Measurements from ENCODE around the gene ABLIM1. TPM values are rescaled to one million over a fixed set of nuclear protein-coding genes. Genes with fewer than 3 reads are reported as not detected.

ABLIM1 gene
- total RNA-seq, 2 donors from 2014 or later: 58.7 to 154 TPM

GRCh38 chr10:114445332-114445731 lies 212.7 kb downstream of the ABLIM1 start:
- ATAC-seq (replicated peaks): no peak
- Mint-ChIP-seq H3K4me3 (no peak overlapping the region), H3K9me3 (no peaks in the 10 kb centered on the region), H3K27me3 (no peaks in the 10 kb centered on the region), H3K36me3 (ENCODE audit: low read depth) (peaks cover 93% of the 10 kb centered on the region), H3K27ac (peak overlapping the region; percentile 11), H3K4me1 (no peaks in the 10 kb centered on the region)

GRCh38 chr10:114444819-114445218 lies 213.3 kb downstream of the ABLIM1 start:
- H3K36me3 Mint-ChIP-seq (ENCODE audit: low read depth): peaks cover 93% of the 10 kb centered on the region
- H3K27me3 Mint-ChIP-seq: no peaks in the 10 kb centered on the region
- peak overlapping the region; percentile 11 for H3K27ac Mint-ChIP-seq
- no peak overlapping the region for H3K4me3 Mint-ChIP-seq
- H3K4me1 Mint-ChIP-seq: no peaks in the 10 kb centered on the region
- H3K9me3 Mint-ChIP-seq: no peaks in the 10 kb centered on the region
- ATAC-seq (replicated peaks): no peak

GRCh38 chr10:114442091-114442630 lies 215.9 kb downstream of the ABLIM1 start:
- H3K9me3 Mint-ChIP-seq: no peaks in the 10 kb centered on the region
- H3K27me3 Mint-ChIP-seq: no peaks in the 10 kb centered on the region
- H3K4me3 Mint-ChIP-seq: no peak overlapping the region
- H3K27ac Mint-ChIP-seq: no peak overlapping the region
- no peaks in the 10 kb centered on the region for H3K4me1 Mint-ChIP-seq
- H3K36me3 Mint-ChIP-seq (ENCODE audit: low read depth): peaks cover 100% of the 10 kb centered on the region
- no peak for ATAC-seq (replicated peaks)

- Mint-ChIP-seq H3K4me1 (no peaks in the 10 kb centered on the region), H3K27me3 (no peaks in the 10 kb centered on the region), H3K4me3 (no peak overlapping the region), H3K9me3 (no peaks in the 10 kb centered on the region), H3K36me3 (ENCODE audit: low read depth) (peaks cover 100% of the 10 kb centered on the region), H3K27ac (no peak overlapping the region)
- ATAC-seq (replicated peaks): no peak
Observed at GRCh38 chr10:114441107-114441506, 217.0 kb downstream of the ABLIM1 start.

DNA sequence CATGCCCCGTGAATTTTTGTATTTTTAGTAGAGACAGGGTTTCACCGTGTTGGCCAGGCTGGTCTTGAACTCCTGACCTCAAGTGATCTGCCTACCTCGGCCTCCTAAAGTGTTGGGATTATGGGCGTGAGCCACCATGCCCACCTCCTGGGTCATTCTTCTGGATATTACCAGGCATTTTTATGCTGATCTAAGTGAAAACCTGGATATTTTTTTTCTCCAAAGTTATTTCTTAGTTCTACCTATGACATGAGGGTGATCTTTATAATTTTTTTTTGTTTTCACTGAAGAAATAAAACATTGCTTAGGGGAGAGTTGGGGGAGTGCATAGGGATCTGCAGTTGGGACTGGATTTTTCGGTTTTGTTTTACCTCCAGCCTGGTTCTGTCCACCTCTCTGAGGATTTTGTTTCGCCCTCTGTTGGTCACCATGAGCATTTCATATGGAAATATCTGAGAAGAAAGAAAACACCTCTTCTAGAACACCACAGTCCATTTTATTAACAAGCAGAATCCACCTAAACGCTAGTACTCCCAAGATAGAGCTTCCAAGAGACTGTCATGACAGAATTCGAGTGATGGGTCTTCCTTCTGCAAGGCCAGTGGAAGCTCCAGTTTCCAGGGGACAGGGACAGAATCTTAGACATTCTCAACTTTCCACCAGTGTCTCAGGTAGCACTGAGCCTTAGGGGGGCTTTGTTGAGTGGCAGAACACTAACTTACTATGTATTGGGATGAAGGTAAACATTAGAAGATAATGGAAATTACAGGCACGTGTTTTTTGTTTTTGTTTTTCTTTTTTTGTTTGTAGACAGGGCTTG lies 220.4 kb downstream of the ABLIM1 start:
- Mint-ChIP-seq H3K27ac (no peak overlapping the region), H3K36me3 (ENCODE audit: low read depth) (peaks cover 94% of the 10 kb centered on the region), H3K4me1 (no peaks in the 10 kb centered on the region), H3K4me3 (no peak overlapping the region), H3K9me3 (no peaks in the 10 kb centered on the region), H3K27me3 (no peaks in the 10 kb centered on the region)
- no peak for ATAC-seq (replicated peaks)

GRCh38 chr10:114436941-114437340 lies 221.1 kb downstream of the ABLIM1 start:
- no peaks in the 10 kb centered on the region for H3K4me1 Mint-ChIP-seq
- H3K4me3 Mint-ChIP-seq: no peak overlapping the region
- H3K27me3 Mint-ChIP-seq: no peaks in the 10 kb centered on the region
- no peak for ATAC-seq (replicated peaks)
- no peak overlapping the region for H3K27ac Mint-ChIP-seq
- peaks cover 92% of the 10 kb centered on the region for H3K36me3 Mint-ChIP-seq (ENCODE audit: low read depth)
- H3K9me3 Mint-ChIP-seq: no peaks in the 10 kb centered on the region

- no peaks in the 10 kb centered on the region for H3K4me1 Mint-ChIP-seq
- H3K36me3 Mint-ChIP-seq (ENCODE audit: low read depth): peaks cover 69% of the 10 kb centered on the region
- no peak overlapping the region for H3K4me3 Mint-ChIP-seq
- H3K9me3 Mint-ChIP-seq: no peaks in the 10 kb centered on the region
- H3K27ac Mint-ChIP-seq: no peak overlapping the region
- H3K27me3 Mint-ChIP-seq: no peaks in the 10 kb centered on the region
- no peak for ATAC-seq (replicated peaks)
Observed at GRCh38 chr10:114432566-114433093, 225.4 kb downstream of the ABLIM1 start.

DNA sequence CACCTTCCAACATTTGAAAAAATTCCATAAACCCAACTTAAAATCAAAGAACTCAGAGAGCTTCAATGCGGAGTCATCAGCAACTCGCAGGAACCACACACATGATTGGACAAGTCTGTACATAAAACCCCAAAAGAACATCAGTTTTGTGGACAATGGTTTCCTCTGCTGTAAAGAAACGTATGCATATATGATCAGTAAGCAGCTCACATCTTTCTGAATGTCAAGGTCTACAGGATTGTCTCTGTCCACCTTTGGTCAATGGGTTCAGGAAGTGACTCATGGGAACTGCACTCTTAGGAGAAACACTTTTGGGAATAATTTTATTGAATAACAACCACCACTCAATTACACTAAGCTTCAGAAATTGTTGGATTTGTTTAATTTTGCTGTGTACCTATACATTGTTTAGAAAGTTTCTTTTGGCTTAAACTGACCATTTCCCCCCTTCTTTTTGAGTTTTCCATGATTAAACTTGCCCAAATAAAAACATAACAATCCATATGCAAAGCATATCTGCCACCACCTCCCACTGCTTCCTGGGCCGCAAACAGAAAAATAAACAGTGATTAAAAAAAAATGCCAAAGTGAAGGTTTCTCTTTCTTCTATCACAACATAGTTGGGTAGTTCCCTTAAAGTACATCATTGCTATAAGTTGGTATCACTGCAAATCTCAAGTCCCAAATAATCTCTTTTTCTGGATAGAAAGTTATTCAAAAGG lies 226.5 kb downstream of the ABLIM1 start:
- no peak for ATAC-seq (replicated peaks)
- Mint-ChIP-seq H3K4me1 (no peaks in the 10 kb centered on the region), H3K27ac (no peak overlapping the region), H3K36me3 (ENCODE audit: low read depth) (peaks cover 59% of the 10 kb centered on the region), H3K27me3 (no peaks in the 10 kb centered on the region), H3K9me3 (no peaks in the 10 kb centered on the region), H3K4me3 (no peak overlapping the region)

DNA sequence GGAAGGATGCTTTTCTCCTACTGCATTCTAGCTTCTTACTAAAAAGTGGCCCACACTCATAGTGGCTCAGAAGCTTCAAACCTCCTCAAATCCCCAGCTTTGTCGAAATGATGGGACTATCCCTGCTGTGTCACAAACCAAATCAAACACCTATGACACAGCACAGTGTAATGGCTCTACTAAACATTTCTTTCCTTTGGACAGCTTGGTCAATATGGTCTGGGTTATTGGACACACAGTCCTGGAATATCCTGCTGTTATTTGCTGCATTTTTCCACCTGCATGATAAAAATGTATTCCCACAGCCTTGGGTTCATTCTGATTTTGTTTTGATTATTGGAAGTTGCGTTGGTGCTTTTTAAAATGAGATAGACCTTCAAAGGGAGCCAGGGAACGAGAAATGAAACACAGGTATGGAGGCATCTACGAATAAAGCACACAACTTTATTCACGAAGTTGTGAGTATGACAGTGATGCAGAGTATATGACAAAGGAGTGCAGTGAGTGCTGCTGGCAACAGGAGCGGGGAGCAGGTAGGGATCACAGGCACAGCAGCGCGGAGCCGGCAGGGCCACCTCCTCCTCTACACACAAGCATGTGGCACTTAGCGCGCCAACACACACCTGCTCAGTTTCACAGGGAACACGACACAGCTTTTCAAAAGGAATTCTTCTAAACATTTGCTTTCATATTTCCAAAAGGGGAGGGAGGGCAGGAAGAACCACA lies 227.2 kb downstream of the ABLIM1 start:
- Mint-ChIP-seq H3K4me3 (no peak overlapping the region), H3K9me3 (no peaks in the 10 kb centered on the region), H3K36me3 (ENCODE audit: low read depth) (peaks cover 51% of the 10 kb centered on the region), H3K27ac (peak overlapping the region; percentile 28), H3K27me3 (no peaks in the 10 kb centered on the region), H3K4me1 (no peaks in the 10 kb centered on the region)
- ATAC-seq (replicated peaks): no peak

GRCh38 chr10:114429581-114430335 lies 228.3 kb downstream of the ABLIM1 start:
- Mint-ChIP-seq H3K27me3 (no peaks in the 10 kb centered on the region), H3K4me1 (no peaks in the 10 kb centered on the region), H3K36me3 (ENCODE audit: low read depth) (peaks cover 40% of the 10 kb centered on the region), H3K4me3 (no peak overlapping the region), H3K27ac (no peak overlapping the region), H3K9me3 (no peaks in the 10 kb centered on the region)
- no peak for ATAC-seq (replicated peaks)

DNA sequence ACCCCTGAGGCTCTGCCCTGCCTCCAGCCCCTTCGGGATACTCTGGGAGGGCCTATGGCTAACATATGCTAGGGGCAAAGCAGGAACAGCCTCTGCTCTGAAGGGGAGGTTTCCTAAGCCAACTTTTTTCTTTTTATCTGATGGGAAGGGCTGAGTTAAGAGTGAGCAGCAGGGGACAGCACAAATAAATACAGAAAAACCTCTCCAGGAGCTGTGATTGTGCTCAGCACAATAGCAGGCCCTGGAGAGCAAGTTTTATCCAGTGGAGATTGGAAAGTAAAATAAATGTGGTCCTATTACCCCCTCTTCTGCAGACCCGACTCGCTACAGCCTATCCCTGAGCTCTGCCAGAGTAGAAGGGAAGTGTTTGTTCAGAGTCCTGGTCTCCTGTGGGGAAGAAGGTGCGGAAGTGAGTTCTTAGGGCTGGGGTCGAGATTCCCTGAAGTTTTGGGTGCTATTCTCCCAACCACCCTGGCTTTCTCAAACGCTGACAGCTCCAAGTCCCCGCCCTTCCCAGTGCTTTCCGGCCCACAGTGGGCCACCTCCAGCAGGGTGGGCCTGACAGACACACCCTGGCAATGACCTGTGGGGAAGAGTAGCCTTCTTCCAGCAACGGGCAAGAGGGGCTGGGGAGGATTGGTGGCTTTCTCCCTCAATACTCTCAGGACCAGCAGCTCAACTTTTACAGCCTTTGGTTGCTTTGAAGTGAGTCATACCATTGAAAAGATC lies 230.8 kb downstream of the ABLIM1 start:
- Mint-ChIP-seq H3K4me1 (no peaks in the 10 kb centered on the region), H3K27ac (no peak overlapping the region), H3K36me3 (ENCODE audit: low read depth) (peaks cover 22% of the 10 kb centered on the region), H3K27me3 (no peaks in the 10 kb centered on the region), H3K9me3 (no peaks in the 10 kb centered on the region), H3K4me3 (no peak overlapping the region)
- ATAC-seq (replicated peaks): no peak

DNA sequence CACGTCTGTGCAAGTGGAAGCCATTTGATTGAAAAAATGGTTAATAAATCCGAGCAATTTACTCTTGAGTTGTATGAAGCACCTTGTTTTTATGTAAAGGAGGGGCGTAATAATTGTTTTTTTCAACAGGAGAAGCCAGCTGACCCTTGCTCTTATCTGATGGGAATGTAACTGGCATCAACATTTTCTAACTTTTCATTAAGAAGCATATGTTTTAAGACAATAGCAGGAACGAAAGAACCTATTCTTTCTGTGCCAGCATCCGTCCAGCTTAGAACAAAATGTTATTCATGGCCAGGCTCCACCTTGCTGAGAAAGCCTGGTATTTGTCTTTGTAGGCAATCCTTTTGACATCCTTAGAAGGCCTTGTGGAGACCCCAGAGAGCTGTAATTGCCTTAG lies 231.6 kb downstream of the ABLIM1 start:
- H3K4me3 Mint-ChIP-seq: no peak overlapping the region
- no peaks in the 10 kb centered on the region for H3K9me3 Mint-ChIP-seq
- H3K27ac Mint-ChIP-seq: no peak overlapping the region
- no peaks in the 10 kb centered on the region for H3K4me1 Mint-ChIP-seq
- peaks cover 15% of the 10 kb centered on the region for H3K36me3 Mint-ChIP-seq (ENCODE audit: low read depth)
- ATAC-seq (replicated peaks): no peak
- H3K27me3 Mint-ChIP-seq: no peaks in the 10 kb centered on the region

GRCh38 chr10:114420811-114421485 lies 237.1 kb downstream of the ABLIM1 start:
- H3K27ac Mint-ChIP-seq: no peak overlapping the region

More at GRCh38 chr10:114420811-114421485, 237.1 kb downstream of the ABLIM1 start:
- peaks cover 17% of the 10 kb centered on the region for H3K27me3 Mint-ChIP-seq
- ATAC-seq (replicated peaks): no peak
- no peaks in the 10 kb centered on the region for H3K36me3 Mint-ChIP-seq (ENCODE audit: low read depth)
- H3K9me3 Mint-ChIP-seq: no peaks in the 10 kb centered on the region
- no peaks in the 10 kb centered on the region for H3K4me1 Mint-ChIP-seq
- H3K4me3 Mint-ChIP-seq: no peak overlapping the region
